T-helper 2 cell treated with Interferon-gamma antibody and Interleukin-4, amounts not matched to agents 5 μg/mL and 100 μg/mL, for 36 hours (primary cell): ENCODE data around the gene TMEM132D.

Source experiments
- DNase-seq: peaks from one replicate; pipeline ENCODE4 v3.0.0; 2021; ENCODE audit warnings: low spot score
- H3K27ac Mint-ChIP-seq: one replicate; pipeline ENCODE4 v1.8.0; 2021; ENCODE audit warnings: mild to moderate bottlenecking, mixed read lengths
- H3K27me3 Mint-ChIP-seq: one replicate; pipeline ENCODE4 v1.8.0; 2021; ENCODE audit warnings: low read depth, mixed read lengths
- H3K36me3 Mint-ChIP-seq: one replicate; pipeline ENCODE4 v1.8.0; 2021; ENCODE audit warnings: low read depth, mixed read lengths
- H3K4me1 Mint-ChIP-seq: one replicate; pipeline ENCODE4 v1.8.0; 2021; ENCODE audit warnings: low read depth, mixed read lengths
- H3K4me3 Mint-ChIP-seq: one replicate; pipeline ENCODE4 v1.8.0; 2022; ENCODE audit warnings: mild to moderate bottlenecking, moderate library complexity, mixed read lengths
- H3K9me3 Mint-ChIP-seq: one replicate; pipeline ENCODE4 v1.8.0; 2021; ENCODE audit warnings: mixed read lengths

TMEM132D gene

GRCh38 chr12:129704232-129704830 is 199.5 kb downstream of the TMEM132D start:
- H3K27me3 Mint-ChIP-seq = no peaks in the 10 kb centered on the region
- H3K27ac Mint-ChIP-seq = no peak overlapping the region
- no peak overlapping the region for H3K4me3 Mint-ChIP-seq
- no peaks in the 10 kb centered on the region for H3K4me1 Mint-ChIP-seq
- H3K9me3 Mint-ChIP-seq = peaks cover 63% of the 10 kb centered on the region
- H3K36me3 Mint-ChIP-seq = no peaks in the 10 kb centered on the region
- no peak for DNase-seq

- Mint-ChIP-seq H3K36me3 (no peaks in the 10 kb centered on the region), H3K4me1 (no peaks in the 10 kb centered on the region), H3K4me3 (no peak overlapping the region), H3K27ac (no peak overlapping the region), H3K9me3 (peaks cover 42% of the 10 kb centered on the region), H3K27me3 (no peaks in the 10 kb centered on the region)
- DNase-seq = no peak
Observed at GRCh38 chr12:129701631-129702101, 202.2 kb downstream of the TMEM132D start.

DNA sequence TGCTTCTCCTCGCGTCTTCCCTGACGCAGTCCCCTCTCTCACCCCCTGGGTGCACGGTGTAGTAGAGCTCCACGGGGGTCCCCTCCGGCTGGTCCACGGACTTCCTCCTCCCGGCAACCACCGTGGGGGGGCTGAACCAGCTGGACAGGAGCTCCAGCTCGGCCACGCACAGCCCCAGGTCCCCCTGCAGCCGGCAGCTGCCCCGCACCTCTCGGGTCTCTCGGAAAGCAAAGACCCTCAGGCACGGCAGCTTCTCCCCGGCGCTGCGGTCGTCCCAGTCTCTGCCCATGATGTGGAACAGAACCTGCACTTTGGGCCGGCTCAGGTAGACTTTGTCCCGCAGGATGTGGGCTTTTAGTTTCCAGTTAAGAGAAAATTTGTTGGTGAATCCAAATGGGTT is 203.8 kb downstream of the TMEM132D start:
- Mint-ChIP-seq H3K4me1 (no peaks in the 10 kb centered on the region), H3K9me3 (peaks cover 41% of the 10 kb centered on the region), H3K27ac (no peak overlapping the region), H3K4me3 (no peak overlapping the region), H3K36me3 (no peaks in the 10 kb centered on the region), H3K27me3 (no peaks in the 10 kb centered on the region)
- no peak for DNase-seq

DNA sequence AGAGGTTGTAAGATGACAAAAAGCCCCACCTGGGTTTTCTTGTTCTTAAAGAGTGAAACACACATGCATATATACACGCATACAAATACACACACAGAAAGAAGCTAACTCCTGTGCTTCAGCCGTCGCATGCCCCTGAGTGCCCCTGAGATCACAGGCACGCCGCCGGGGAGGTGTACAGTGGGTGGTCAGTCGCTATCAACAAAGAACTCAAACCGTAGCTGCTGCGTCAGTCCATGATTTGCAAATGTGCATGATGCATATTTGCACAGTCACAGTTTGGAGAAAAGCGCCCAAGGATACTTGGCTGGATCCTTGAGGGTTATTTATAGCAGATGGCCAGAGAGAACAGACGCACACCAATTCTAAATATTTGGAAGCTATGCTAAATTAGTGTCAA is 206.9 kb downstream of the TMEM132D start:
- Mint-ChIP-seq H3K27ac (no peak overlapping the region), H3K27me3 (no peaks in the 10 kb centered on the region), H3K36me3 (no peaks in the 10 kb centered on the region), H3K4me1 (no peaks in the 10 kb centered on the region), H3K4me3 (no peak overlapping the region), H3K9me3 (peaks cover 31% of the 10 kb centered on the region)
- DNase-seq = no peak

DNA sequence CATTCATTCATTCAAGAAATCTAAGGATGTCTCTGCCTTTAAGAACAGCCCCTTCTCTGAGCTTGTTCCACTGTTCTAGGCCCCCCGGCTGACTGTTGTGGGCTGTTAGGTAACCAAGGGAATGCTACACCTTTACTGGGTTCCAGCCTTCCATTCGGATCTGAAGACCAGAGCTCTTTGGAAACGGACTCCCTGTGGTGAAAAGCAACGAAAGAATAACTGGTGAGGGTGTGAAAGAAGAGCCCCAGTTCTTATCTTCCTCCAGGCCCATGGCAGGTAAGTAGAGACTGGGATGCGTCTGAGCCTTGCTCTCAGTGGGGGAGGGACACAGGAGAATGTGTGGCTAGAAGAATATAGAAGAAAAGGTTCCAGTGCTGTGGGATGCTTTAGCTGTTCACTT is 207.4 kb downstream of the TMEM132D start:
- Mint-ChIP-seq H3K27me3 (no peaks in the 10 kb centered on the region), H3K27ac (no peak overlapping the region), H3K9me3 (peaks cover 32% of the 10 kb centered on the region), H3K4me3 (no peak overlapping the region), H3K4me1 (no peaks in the 10 kb centered on the region), H3K36me3 (no peaks in the 10 kb centered on the region)
- DNase-seq = no peak

DNA sequence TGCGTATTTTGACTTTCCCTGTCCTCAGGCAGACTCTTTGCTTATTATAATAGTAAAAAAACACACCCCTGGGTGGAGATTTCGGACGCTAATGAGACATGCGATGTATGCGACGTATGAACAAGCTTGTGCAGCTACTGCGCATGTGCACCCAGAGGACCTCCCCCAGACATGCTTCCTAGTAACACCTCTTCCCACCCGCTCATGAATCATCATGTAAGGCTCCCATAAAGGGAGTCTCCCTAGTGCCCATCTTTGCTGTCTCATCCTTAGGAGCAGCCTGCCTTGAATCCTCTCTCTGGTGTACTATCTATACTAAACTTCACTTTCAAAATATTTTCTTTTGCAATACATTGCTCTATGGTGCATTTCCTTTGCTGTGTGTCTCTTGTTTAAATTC is 210.1 kb downstream of the TMEM132D start:
- H3K27me3 Mint-ChIP-seq = no peaks in the 10 kb centered on the region
- no peaks in the 10 kb centered on the region for H3K4me1 Mint-ChIP-seq
- no peak for DNase-seq
- H3K36me3 Mint-ChIP-seq = no peaks in the 10 kb centered on the region
- no peak overlapping the region for H3K27ac Mint-ChIP-seq
- H3K9me3 Mint-ChIP-seq = peaks cover 29% of the 10 kb centered on the region
- no peak overlapping the region for H3K4me3 Mint-ChIP-seq

GRCh38 chr12:129687731-129688130 is 216.1 kb downstream of the TMEM132D start:
- Mint-ChIP-seq H3K27ac (no peak overlapping the region), H3K4me1 (no peaks in the 10 kb centered on the region), H3K9me3 (peaks cover 28% of the 10 kb centered on the region), H3K36me3 (no peaks in the 10 kb centered on the region), H3K4me3 (no peak overlapping the region), H3K27me3 (no peaks in the 10 kb centered on the region)
- DNase-seq = no peak

- no peak for DNase-seq
- no peak overlapping the region for H3K27ac Mint-ChIP-seq
- no peaks in the 10 kb centered on the region for H3K36me3 Mint-ChIP-seq
- H3K4me1 Mint-ChIP-seq = no peaks in the 10 kb centered on the region
- H3K9me3 Mint-ChIP-seq = peaks cover 25% of the 10 kb centered on the region
- H3K4me3 Mint-ChIP-seq = no peak overlapping the region
- no peaks in the 10 kb centered on the region for H3K27me3 Mint-ChIP-seq
Observed at GRCh38 chr12:129681830-129682229, 222.0 kb downstream of the TMEM132D start.

GRCh38 chr12:129681151-129681550 is 222.7 kb downstream of the TMEM132D start:
- Mint-ChIP-seq H3K9me3 (peaks cover 31% of the 10 kb centered on the region), H3K27me3 (no peaks in the 10 kb centered on the region), H3K4me3 (no peak overlapping the region), H3K27ac (no peak overlapping the region), H3K36me3 (no peaks in the 10 kb centered on the region), H3K4me1 (no peaks in the 10 kb centered on the region)
- DNase-seq = no peak

- no peak overlapping the region for H3K27ac Mint-ChIP-seq
Observed at GRCh38 chr12:129676411-129676810, 227.4 kb downstream of the TMEM132D start.

DNA sequence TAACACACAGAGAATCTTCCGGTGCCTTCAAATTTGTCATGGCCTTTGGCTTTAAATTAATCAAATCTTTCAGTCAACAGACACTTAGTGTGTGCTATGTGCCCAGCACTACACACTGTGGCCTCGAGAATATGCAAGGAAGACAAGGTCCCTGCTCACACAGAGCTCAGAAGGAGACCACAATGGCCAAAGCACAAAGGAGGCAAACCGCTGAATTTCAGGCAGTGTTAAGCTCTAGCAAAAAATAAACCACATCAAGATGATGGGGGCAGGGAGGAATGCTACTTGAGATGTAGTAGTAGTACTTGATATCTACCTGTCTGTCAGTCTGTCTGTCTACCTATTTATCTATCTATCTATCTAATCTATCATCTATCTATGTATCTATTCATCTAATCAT is 227.9 kb downstream of the TMEM132D start:
- no peak overlapping the region for H3K4me3 Mint-ChIP-seq

More at GRCh38 chr12:129676411-129676810, 227.4 kb downstream of the TMEM132D start:
- H3K4me1 Mint-ChIP-seq = no peaks in the 10 kb centered on the region
- peaks cover 33% of the 10 kb centered on the region for H3K9me3 Mint-ChIP-seq
- no peaks in the 10 kb centered on the region for H3K27me3 Mint-ChIP-seq
- DNase-seq = no peak
- H3K36me3 Mint-ChIP-seq = no peaks in the 10 kb centered on the region
- H3K4me3 Mint-ChIP-seq = no peak overlapping the region

GRCh38 chr12:129675496-129675895 is 228.3 kb downstream of the TMEM132D start:
- Mint-ChIP-seq H3K27me3 (no peaks in the 10 kb centered on the region), H3K4me1 (no peaks in the 10 kb centered on the region), H3K27ac (no peak overlapping the region), H3K9me3 (peaks cover 38% of the 10 kb centered on the region), H3K36me3 (no peaks in the 10 kb centered on the region), H3K4me3 (no peak overlapping the region)
- no peak for DNase-seq

More for the DNA sequence above, 227.9 kb downstream of the TMEM132D start:
- Mint-ChIP-seq H3K9me3 (peaks cover 36% of the 10 kb centered on the region), H3K27ac (no peak overlapping the region), H3K4me1 (no peaks in the 10 kb centered on the region), H3K27me3 (no peaks in the 10 kb centered on the region), H3K36me3 (no peaks in the 10 kb centered on the region)
- DNase-seq = no peak

DNA sequence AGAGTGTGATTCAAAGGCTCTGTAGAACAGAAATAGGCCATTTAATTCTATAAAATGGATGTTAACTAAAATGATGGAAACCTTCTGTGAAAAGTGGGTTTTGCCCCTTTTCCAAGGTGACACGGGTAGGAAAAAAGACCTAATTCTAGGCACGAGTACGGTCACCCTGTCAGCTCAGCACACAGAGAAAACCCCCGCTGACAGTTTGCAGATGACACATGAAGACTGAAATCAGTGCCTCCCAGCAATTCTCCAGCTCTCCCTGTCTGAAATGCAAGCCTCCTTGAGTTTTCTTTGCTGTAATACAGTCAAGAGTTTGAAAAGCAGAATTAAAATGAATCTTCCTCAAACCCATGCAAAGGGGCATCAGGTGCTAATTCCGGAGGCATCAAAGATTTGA is 230.0 kb downstream of the TMEM132D start:
- peaks cover 43% of the 10 kb centered on the region for H3K9me3 Mint-ChIP-seq
- no peaks in the 10 kb centered on the region for H3K4me1 Mint-ChIP-seq
- H3K4me3 Mint-ChIP-seq = no peak overlapping the region
- H3K27ac Mint-ChIP-seq = no peak overlapping the region
- DNase-seq = no peak
- H3K27me3 Mint-ChIP-seq = no peaks in the 10 kb centered on the region
- no peaks in the 10 kb centered on the region for H3K36me3 Mint-ChIP-seq

DNA sequence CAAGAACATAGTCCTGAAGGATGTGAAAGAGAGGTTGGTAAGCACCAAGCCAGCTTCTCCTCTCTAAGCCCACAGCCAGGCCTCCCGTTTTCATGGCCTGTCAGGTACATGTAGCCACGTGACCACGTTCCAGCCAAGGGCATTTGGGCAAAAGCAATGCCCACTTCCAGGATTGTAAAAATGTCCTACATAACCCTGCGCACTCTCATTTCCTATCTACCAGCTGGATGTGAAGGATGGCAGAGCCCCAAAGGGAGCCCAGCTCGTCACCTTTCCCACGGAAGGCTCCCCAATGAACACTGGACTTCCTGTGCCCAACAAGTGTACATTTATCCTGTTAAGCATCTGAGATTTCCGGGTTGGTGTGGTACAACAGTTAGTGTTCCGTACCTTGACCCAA is 231.7 kb downstream of the TMEM132D start:
- H3K4me3 Mint-ChIP-seq = no peak overlapping the region
- H3K36me3 Mint-ChIP-seq = no peaks in the 10 kb centered on the region
- H3K27me3 Mint-ChIP-seq = no peaks in the 10 kb centered on the region
- H3K9me3 Mint-ChIP-seq = peaks cover 50% of the 10 kb centered on the region
- H3K27ac Mint-ChIP-seq = no peak overlapping the region
- DNase-seq = no peak
- H3K4me1 Mint-ChIP-seq = no peaks in the 10 kb centered on the region

DNA sequence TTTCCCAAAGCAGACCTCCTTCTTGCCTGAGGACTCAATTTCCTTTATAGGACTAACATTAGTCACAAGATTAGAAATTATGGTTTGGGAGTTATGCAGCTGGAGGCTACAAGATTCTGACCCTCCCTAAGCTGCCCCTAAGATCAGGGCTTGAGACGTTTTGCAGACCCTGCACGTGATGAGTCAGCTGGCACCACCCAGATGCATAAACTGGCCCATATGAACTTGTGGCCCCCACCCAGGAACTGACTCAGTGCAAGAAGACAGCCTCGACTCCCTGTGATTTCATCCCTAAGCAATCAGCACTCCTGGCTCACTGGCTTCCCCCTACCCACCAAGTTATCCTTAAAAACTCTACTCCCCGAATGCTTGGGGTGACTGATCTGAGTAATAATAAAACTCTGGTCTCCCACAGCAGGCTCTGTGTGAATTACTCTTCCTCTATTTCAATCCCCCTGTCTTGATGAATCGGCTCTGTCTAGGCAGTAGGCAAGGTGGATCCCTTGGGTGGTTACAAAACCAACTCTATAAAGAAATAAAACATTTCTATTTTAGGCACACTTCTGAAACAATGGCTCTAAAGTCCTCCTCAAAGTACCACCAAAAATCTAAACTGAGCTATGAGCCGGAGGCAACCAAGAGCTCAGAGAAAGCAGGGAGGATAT is 233.4 kb downstream of the TMEM132D start:
- Mint-ChIP-seq H3K4me1 (no peaks in the 10 kb centered on the region), H3K4me3 (no peak overlapping the region), H3K27me3 (no peaks in the 10 kb centered on the region), H3K27ac (no peak overlapping the region), H3K9me3 (peaks cover 44% of the 10 kb centered on the region), H3K36me3 (no peaks in the 10 kb centered on the region)
- no peak for DNase-seq
